HG03097 (cell line): Measurements from ENCODE around the gene EDAR.

ENCODE experiments used
- ATAC-seq: cut with Tn5 transposase; IDR thresholded peaks from one replicate; pipeline ENCODE4 v1.9.1; 2021; ENCODE audit not compliant: unreplicated experiment, low FRiP score

Gene EDAR

DNA sequence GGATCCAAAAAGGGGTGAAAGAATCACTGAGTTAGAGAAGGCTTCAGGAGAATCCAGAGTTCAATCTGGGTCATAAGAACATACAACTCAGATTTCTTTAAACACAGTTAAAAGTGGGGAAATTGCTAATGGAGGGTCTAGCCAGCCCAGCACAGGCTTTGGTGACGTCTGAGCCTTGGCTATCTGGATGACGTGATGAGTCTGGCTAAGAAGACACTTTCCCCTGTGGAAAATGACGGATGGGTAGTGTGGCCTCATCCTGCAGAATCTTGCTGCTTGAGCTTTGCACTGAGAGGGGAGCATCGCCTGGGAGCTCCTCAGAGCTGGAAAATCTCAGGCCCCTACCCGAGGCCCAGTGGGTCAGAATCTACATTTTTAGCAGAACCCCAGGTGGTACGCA is 19.2 kb downstream of the EDAR start:
- ATAC-seq, result no peak

DNA sequence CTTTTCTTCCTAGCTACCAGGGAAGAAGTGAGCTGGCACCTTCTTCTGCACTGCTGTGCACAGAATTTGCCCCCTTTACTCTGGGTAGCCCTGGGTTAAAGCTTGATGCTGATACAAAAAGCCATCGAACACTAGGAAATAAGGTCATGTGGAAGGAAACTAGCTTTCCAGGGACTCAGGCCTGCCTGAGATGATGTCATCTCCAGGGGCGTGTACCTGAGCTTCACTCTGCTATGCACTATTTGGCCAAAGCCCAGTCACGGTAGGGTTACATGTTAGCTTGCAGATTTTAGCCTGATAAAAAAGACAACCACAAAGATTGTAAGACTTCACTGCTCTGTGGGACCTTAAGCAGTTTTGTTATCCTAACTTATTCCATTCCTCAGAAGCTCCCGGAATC is 20.4 kb downstream of the EDAR start:
- ATAC-seq, result no peak

DNA sequence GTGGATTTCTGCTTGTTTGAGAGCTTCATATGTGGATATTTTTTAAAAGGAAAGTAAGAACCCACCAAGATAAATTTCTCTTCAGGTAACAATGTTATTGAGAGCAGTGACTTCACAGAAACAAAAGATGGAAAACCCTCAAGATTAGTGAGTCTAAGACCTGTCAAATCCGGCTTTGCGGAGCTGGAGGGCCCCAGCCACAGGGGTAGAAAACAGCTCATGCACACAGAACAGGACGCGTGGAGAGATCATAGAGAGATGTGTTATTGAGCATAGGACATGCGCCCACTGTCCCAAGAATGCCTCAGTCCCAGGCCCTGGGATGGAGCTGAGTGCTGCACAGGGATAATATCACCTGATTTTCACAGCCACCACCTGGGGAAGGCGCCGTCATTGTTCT is 21.3 kb downstream of the EDAR start:
- ATAC-seq, result no peak

DNA sequence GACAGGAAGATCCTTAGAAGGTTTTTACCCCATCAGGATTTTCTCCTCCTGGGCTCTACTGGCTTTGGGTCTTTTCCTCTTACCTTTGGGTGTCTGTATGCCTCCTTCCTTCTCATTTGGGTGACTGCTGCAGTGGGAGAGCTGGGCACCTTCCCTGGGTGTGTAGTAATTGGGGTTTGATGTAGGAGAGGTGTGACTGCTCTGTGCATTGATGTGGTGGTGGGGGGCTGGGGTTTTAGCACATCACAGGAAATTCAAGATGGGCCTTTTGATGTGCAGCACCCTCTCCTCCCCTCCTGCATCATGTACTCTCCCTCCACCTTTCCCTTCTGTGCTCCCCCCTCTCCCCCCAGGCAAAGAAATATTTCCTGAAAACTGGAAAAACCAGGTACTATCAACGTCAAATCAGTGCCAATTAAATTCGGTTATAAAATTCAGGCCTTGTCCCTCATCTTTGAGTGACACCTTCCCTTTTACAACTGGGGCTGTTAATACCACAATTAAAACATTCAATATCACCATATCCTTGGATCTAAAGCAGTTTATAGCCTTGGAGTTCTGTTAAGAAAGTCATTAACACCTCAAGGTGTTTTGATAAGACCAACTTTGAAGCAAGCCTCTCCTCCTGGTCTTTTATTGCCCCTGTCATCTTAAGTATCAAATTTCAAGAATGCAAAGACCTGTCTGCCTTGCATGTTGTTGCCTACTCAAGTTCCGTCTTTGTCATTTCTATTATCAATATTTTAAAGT is 23.3 kb downstream of the EDAR start:
- ATAC-seq, result no peak

DNA sequence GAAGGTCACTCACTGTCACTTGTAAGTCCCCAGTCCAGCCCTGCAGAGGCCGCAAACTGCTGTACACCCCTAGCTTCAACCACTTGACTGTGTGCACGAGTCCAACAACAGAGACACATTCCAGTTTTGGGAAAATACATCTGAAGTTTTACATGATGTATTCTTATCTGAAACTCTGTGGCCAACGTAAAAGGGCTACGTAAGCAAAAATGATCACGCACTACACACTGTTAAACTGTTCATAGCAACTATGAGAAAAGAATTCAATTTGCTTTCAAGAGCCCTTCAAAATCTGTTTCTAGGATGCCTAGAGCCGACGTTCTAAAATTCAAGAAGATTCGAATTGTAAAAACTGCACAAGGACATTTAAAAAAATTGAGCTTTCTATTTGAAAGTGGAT is 26.0 kb downstream of the EDAR start:
- no peak for ATAC-seq

DNA sequence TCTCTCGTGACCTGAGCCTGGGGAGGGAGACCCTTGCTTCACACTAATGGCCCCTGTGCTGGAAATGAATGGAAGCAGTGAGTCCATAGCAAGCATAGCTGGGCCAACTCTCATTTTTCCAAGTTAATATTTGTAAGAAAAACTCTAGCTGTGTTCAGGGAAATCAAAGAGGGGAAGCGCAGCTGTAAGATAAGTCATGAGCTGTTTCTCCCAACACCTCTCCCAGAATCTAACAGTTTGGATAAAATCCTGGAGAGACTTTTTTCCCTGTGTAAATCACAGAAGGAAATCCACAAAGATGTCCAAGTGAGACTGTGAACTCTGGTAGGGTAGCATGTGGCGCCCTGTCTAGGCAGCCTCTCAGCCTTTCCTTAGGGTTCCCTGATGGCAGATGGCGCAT is 27.2 kb downstream of the EDAR start:
- no peak for ATAC-seq

DNA sequence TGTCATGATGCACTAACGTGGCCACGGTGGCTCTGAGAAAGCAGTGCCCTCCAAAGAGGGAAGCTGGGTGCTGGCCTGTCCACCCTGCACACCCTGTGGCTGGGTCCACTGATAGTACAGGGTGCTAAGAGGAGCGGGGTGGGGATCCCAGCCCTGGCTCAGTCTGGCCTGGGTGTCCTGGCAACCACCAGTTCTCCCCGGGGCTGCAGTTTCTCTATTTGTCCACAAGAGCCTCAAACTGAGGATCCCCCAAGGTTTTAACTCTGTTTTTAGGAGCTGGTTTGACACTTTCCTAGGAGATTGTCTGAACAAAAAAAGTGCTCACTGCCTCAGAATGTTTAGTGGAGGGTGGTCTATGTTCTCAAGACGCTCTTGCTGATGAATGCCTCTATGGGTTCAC is 29.0 kb downstream of the EDAR start:
- no peak for ATAC-seq

DNA sequence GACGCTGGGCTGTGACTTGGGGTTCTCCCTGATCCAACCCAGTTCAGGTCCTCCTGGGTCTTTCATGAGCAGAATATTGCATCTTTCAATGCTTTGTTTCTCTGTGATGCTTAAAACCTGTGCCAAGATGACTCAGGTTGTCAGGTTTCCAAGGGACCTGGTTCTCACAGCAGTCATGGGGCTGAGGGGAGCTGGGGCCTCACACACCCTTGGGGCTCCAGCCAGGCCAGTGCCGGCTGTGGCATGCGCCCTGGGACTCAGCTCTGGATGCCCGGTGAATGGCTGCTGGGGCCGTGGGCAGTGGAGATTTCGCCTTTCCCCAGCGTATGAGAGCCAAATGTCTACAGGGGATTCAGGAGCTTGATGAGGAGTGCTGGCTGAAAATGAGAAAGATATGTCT is 29.6 kb downstream of the EDAR start:
- ATAC-seq, result no peak

DNA sequence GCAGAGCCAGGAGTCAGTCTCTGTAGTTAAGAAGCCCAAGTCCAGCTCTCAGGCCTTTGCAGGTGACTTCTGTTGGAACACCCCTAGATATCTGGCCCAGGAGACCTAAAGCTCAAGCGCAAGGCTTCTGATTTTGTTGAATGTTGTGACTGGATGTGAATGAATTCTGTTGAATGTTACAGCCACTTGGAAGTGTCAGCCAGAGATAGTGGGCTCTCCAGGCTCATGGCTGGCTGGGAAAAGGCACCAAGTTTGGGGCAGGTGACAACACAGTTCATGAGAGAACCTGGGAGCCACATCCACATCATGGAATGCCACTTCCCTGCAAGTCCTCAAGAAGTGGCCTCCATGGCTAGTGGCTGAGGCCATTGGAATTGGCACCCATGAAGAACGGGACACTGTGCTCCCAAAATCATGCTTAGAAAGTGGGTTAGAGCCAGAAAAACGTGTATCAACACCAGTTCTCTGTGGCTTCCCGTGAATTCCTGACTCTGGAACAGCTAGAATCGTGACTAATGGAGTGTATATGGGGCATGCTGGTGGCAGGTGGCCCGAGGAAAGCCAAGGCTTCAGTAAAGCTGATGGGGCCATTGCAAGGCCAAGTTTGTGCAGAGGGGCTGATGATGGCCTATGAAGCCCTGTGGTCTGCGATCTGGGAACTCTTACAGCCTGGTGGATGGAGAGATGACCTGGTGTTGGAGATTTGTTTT is 30.2 kb downstream of the EDAR start:
- no peak for ATAC-seq

DNA sequence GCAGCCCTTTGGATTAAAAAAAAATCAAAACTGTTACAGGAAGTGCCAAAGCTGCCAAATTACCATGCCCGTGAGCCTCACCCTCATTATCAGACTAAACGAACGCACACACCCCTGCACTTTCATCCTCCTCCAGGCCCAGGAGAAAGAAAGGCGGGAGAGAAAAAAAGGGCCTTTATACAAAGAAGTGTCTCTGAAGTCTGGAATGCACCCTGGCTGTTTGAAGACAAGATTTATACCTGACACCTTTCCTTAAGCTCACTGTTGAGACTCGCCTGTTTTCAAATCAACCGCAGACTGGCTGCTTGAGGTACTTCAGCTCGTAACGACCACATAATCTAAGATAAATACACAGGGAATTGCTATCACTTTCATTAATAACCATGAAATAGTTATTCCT is 31.0 kb downstream of the EDAR start:
- no peak for ATAC-seq

DNA sequence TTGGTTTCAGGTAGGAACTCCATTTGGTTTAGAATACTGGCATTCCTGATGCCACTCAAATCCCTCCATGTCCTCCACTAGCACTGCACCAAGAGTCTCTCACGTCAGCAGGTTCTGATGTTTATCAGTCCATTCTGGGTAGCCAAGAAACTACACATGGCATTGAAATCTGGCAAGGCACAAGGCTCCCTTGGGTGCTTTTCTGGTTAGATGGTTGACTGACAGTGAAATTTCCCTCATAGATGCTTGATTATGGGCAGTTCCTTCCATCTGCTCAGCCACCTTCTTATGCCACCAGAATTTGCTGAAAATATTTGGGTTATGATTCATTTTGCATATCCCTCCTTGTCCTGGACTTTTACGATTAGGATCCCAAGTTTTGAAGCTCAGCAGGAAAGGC is 32.6 kb downstream of the EDAR start:
- ATAC-seq, result no peak

DNA sequence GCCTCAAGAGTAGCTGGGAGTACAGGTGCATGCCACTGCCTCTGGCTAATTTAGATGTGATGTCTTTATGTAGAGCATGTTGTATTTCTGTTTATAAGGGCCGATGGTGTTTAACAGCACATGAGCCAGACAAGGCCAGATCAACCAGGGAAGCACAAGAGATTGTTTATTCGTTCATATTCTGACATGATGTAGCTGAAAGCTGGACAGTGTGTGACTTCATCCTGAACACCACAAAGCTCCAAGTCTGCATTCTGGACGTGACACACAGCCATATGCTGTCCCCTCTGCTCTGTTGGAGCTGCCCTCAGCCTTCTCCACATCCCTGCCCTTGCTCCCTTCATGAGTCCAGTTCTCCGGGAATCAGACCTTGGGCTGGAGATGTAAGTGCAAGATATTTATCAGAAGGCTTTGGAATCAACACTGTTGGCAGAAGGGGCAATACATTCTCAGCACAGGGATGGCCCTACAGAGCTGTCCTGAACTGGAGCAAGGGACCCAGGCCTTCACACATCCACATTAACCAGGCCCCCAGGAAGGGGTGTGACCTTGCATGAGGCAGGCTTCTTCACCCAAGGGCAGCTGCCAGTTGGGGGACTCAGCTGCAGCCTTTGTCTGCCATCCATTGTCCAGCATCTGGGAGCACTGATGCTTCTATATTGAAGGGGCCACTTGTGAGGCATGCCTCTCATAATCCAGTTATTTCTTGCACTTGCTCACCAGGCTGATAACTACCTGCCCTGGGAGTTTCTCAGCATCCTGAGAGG is 38.5 kb downstream of the EDAR start:
- no peak for ATAC-seq

DNA sequence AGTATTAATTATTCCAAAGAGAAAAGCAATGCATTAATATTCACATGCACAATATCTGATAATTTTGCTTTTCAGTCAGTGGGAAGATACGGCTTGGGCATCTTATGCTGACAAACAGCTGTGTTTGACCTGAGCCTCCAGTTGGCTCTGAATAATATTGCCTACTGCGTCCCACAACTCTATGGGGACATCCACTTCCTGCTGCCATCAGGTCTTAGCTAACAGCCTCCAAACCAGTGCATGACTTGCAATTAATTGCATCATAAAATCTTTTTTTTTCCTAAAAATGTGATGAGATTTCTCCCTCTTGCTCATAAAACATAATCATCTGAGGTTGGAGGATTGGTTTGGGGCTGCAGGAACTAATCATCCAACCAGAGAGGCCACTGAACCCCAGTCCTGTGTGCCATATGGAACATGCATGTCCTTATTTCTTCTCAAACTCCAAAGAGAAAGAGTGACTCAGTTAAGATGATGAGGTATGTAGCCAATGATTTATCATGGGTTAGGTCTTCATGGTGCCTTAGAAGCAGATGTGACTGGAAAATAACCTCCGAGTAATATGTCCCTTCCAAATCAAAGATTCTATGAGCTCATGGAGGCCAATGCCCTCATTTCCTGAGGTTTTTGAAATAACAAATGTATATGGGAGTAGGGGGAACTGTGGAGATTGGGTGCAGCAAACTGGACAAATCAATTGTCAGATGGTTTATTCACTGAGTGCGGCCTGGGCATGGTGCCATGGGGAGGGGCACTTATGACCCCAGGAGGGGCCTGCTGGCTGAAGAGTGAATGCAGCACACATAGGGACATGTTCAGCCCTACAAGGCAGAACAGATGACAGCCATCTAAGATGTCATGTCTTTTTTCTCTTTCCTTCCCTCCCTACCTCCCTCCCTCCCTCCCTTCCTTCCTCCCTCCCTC is 39.4 kb downstream of the EDAR start:
- no peak for ATAC-seq

DNA sequence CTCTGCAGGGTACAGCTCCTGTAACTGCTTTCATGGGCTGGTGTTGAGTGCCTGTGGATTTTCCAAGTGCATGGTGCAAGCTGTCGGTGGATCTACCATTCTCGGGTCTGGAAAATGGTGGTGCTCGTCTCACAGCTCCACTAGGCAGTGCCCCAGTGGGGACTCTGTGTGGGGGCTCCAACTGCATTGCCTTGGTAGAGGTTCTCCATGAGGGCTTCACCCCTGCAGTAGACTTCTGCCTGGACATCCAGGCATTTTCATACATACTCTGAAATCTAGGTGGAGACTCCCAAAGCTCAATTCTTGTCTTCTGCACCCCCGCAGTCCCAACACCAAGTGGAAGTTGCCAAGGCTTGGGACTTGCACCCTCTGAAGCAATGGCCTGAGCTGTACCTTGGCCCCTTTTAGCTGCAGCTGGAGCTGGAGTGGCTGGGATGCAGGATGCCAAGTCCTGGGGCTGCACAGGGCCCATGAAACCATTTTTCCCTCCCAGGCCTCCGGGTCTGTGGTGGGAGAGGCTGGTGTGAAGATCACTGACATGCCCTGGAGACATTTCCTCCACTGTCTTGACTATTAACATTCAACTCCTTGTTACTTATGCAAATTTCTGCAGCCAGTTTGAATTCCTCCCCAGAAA is 41.6 kb downstream of the EDAR start:
- ATAC-seq, result no peak

DNA sequence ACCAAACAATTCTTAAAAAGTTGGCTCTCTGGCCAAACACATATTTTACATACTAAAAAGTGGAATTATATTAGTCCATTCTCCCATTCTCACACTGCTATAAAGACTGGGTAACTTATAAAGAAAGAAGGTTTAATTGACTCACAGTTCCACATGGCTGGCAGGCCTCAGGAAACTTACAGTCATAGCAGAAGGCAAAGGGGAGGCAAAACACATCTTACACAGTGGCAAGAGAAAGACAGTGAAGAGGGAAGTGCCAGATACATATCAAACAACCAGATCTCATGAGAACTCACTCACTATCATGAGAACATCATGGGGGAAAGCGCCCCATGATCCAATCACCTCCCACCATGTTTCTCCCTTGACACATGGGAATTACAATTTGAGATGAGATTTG is 42.6 kb downstream of the EDAR start:
- ATAC-seq, result no peak

DNA sequence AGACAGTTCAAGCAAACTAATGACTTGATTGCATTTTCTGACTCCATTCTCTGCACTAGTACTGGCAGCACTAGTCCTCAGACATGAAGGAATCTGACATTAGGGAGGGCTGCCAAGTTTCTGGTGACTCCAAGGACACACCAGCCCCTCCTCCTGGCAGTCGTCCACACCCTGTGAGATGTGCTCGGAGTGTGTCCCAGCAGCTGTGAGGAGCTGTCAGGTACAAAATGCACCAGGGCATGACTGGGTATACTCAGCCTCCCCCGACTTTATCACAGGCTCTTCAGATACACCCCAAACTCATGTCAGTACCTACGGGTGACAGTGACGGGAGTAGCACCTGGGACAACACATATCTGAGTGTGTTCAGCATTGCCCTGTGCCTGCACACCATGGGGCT is 43.1 kb downstream of the EDAR start:
- no peak for ATAC-seq

DNA sequence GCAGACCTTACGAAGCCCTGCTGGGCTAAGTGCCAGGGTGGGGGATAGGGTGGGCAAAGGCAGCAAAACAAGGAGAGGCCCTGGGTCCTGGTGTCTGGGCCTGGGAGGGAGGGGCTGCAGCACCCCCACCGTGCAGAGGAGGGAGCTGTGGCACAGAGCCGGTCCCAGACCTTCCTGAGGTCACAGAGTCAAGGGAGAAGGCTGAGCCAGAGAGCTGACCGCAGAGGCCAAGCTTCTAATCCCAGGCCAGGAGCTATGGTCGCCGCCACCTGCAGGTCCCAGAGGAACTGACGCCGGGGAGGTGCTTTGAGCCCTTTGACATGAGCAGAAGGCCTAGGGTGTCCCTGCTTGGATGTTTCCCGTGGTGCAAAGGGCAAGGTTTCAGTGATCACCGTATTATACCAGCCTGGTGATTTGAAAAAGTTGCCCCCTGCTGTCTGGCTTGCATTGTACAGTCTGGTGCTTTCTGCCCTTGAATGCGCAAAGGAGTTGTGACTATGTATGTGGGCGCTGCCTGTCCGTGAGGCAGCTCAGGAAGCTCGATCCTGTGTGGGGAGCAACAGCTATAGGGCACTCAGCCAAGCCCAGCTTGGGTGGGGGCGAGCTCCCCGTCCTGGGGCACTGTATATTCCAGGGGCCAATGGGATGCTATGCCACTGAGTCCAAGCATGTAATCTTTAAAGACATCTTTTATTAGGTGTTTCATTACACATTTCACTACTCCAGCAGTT is 44.3 kb downstream of the EDAR start:
- ATAC-seq, result no peak

DNA sequence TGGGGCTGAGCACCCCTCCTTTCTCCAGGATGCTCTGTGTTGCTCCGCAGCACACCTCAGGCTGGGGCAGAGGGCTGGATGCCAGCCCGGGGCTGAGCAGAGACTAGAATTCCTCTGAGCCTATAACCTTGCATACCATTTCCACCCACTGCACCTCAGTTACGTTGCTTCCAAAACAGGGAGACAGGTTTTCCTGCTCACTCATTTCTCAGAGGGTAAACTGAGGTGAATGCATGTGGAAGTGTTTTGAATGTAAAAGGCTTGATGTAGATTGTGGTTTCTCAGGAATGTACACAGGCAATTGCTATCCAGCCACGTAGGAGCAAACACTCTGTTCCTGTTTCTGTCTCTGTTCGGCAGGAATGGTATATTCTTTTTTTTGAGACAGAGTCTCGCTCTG is 45.3 kb downstream of the EDAR start:
- ATAC-seq, result no peak

DNA sequence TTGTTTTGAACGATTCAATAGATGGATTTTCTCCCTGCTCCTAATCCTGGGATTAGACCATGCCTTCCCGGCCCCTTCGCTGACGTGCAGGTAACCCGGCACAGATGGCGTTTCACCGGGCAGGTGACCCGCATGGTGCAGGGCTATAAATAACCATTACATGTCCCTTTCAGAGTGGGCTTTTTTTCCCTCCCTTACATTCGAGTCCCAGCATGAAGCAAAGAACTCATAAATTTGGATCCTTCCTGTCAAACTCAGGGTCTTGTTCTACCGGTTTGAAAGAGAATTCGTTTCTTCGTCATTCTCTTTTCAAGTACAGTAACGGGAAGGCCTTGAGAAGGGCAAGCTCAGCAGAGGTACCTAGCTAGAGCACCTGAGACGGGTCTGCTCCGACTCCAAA is 46.1 kb downstream of the EDAR start:
- ATAC-seq, result no peak
